ENCODE measurements around the gene VMAC.
"Not testable (repeated sequence)": the region's sequence is repeated elsewhere in the genome, so short reads cannot be mapped to it uniquely, and the experiment has no call there.

Gene VMAC

DNA sequence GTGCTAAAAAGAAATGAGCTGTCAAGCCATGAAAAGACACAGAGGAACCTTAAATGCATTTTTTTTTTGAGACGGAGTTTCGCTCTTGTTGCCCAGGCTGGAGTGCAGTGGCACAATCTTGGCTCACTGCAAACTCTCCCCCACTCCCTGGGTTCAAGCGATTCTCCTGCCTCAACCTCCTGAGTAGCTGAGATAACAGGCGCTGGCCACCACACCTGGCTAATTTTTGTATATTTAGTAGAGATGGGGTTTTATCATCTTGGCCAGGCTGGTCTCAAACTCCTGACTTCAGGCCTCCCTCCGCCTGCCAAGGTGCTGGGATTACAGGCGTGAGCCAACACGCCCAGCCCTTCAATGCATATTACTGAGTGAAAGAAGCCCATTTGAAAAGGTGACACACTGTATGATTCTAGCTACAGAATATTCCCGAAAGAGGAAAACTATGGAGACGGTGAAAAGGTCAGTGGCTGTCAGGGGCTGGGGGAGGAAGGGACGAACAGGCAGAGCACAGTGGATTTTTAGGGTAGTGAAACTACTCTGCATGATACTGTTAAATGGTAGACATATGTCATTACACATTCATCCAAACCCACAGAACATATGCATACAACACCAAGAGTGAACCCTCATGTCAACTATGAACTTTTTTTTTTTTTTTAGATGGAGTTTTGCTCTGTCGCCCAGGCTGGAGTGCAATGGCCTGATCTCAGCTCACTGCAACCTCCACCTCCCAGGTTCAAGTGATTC is 20.4 kb upstream of the VMAC start:
- not testable (repeated sequence) for DNase-seq

DNA sequence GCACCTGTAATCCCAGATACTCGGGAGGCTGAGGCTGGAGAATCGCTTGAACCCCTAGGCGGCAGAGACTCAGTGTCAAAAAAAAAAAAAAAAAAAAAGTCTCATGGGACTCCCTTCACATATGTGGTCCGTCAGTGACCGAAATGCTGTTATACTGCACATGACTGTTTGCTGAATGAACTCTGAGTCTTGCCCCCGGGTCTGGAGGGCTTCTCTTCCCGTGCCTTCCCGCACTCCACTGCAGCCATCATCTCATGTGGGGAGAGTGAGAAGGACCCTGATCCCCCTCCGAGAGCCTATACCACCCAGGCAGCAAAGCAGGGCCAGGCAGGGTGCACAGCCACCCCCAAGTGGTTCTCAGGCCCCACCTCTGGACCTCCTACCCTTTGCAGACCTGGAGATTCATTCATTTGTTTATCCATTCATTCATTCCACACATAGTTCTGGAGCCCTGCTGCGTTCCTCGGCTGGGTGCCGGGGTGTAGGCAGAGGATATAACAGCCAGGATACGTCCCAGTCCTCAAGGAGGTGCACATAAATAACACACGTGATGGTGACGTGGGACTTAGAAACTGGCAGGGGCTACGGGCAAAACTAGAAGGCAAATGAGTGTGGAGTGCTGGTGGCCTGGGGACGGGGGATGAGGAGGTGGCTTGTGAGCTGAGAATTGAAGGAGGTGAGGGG is 15.2 kb upstream of the VMAC start:
- DNase-seq: no peak

GRCh38 chr19:5890099-5890498 is 14.6 kb upstream of the VMAC start:
- DNase-seq: no peak

DNA sequence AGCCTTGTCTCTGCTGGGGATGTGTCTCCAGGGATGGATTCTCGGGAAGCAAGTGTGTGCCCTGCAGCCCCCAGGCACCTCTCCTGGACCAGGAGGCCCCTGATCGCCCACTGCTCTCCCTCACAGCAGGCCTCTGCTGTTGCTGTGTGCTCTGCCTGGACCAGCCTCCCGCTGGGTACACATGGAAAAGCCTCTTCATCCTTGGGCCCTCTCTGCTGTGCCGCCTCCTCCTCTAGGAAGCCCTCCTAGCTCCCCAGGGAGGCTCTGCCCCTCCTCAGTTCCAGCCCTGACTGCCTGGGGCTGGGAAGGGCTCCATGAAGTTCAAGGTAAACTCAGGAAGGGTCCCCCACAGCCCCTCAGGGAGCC is 13.1 kb upstream of the VMAC start:
- DNase-seq: no peak

DNA sequence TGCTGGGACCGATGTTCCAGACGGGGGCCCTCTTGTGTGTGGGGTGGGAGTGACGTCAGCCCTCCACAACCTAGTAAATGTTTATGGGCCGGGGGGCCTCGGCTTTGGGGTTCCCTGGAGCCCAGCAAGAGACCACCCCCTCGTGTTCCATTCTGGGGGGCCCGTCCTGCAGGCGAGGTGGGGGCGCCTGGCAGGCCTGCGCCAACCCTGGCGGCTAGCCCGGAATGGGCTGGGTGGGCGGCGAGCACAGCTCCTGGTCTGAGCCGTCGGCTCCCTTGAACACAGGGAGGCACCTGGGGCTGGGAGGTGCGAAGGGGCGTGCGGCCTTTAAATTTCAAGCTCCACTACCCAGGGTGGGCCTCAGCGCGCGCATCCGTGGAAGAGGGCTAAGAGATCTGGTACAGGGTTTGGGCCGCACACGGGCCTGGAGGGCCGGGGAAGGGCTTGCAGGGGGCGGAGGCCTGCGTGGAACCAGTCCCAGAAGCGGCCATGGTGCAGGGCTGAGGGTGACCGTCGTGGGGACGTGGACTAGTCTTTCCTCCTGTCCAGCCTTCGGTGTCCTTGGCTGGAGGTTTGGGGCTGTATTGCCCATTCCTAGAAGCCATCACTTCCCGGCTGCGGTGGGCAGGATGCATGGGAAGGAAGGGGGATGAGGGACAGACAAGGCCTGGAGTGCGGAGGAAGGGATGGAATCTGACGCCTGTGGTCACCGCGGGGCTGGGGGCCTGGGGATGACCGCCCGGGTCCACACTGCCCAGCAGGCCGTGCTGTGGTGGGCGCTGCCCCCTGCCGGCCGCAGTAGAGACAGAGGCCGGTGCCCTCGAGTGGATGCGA is 12.5 kb upstream of the VMAC start:
- DNase-seq: no peak

- DNase-seq: no peak
These were observed 11.8 kb upstream of the VMAC start for GRCh38 chr19:5892772-5893275.

- no peak for DNase-seq
These were observed 11.3 kb upstream of the VMAC start for GRCh38 chr19:5893296-5893903.

- no peak for DNase-seq
These were observed 10.6 kb upstream of the VMAC start for GRCh38 chr19:5893907-5894703.

- no peak for DNase-seq
These were observed 9.8 kb upstream of the VMAC start for GRCh38 chr19:5894704-5895349.

DNA sequence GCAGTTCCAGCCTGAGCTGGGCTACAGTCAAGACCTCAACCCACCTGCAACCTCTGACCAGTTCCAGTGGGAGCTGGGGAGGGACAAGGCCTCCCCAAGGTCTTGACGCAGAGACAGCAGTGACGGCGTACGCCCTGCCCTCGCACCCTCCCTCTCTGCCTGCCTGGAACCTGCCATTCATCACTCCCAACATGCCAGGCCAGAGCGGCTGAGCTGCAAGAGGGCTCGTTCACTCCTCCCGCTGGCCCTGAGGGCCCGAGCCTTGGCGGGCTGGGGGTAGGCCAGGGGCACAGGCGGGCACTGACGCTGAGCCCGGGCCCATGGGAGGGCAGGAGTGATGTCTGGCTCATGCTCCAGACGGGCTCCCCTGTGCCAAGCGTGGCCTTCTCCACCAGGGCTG is 9.3 kb upstream of the VMAC start:
- DNase-seq: no peak

DNA sequence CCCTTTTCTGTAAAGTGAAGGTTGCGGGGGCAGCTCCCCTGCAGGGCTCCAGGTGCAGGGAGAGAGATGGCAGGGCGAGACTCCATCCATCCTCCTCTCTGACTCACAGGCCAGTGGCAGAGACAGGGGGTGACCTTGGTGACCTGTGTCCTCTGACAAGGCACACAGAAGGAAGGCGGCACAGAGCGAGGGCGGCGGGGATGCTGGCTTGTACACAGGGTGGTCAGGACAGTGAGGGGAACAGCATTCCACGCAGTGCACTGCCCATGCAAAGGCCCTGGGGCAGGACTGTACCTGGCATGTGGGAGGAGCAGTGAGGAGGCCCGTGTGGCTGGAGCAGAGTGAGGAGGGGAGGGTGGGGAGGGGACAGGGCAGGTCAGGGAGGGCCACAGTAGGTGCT is 8.8 kb upstream of the VMAC start:
- DNase-seq: no peak

GRCh38 chr19:5896365-5897076 is 8.2 kb upstream of the VMAC start:
- DNase-seq: no peak

- DNase-seq: no peak
These were observed 7.3 kb upstream of the VMAC start for GRCh38 chr19:5897189-5897969.

DNA sequence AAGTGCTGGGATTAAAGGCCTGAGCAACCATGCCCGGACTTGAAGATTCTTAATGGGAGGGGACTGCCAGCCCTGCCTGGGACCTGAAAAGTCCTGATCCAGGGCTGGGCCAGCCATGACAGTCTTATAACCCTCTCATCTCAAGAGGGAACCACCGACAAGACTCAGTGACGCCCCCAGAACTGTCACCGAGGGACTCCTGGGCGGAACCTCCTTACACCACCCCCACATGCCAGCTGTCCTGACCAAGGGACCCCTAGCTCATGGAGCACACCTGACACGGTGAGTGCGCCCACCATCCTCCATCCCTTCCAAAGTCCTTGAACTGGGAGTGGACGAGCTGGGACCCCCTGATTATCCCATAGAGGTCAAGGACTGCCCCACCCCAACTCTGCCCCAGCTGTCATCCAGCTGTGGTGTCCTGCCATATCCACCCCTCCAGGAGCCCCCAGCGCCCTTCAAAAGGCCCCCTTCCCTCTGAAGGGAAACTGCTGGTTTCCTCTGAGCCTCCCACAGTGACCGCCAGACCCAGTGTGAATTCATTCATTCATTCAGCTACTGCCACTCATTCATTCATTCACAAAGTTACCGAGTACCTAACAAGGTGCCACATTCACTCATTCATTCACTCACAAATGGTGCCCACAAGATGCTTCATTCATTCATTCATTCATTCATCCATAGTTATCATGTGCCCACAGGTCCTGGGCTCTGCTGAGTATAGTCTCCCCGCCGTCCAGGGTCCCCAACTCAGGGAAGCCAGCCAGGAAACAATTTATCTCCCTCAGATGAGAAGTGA is 4.7 kb upstream of the VMAC start:
- DNase-seq: no peak

- no peak for DNase-seq
These were observed 3.7 kb upstream of the VMAC start for GRCh38 chr19:5900976-5901375.

DNA sequence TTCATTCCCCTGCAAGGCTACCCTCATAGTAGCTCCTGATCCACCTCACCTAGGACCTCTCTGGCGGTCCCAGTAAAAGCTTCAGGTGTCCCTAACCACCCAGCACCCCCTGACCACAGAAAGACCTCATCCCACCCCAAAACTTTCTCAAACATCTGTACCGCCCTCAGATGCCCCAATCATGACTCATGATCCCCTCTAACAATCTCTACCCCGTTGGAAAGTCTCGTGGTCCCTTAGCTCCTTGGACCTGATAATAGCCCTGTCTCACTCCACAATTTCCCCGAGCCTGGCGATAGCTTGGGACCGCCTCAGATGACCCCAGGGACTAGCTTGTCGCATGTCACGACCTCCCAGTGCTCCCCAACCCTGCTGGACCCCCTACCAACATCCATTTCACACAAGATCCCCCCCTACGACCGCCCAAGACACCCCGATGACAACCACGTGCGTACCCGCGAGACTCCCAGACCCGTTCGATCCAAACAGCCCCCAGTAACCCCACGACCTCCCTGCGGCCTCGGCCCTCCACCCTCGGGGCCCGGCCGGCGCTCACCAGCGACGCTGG is 1.5 kb upstream of the VMAC start:
- no peak for DNase-seq

GRCh38 chr19:5903624-5904351 is 884 bp upstream of the VMAC start, which contains the start of gene NDUFA11:
NDUFA11 (minus strand) TSS chr19:5903790; CDS start chr19:5903708, 82 bp downstream.
- DNase-seq: peak; percentile 96

Measured in activated gamma-delta T cell (primary cell).